A673 (cell line): ENCODE results near the gene ROR1. TPM values are rescaled to one million over a fixed set of nuclear protein-coding genes. Genes with fewer than 3 reads are reported as not detected.

Source experiments
- BruUV-seq: library from RNA; stranded (reverse); fragments of 400-500 nt; replicated peaks from 2 replicates; lab custom pipeline; 2021; lab: Mats Ljungman, UMichigan
- CTCF ChIA-PET: fragments of 300-600 bp; sonication (Branson Sonifier 250); formaldehyde crosslinking; loops from one replicate; lab custom pipeline; 2022; ENCODE audit warnings: antibody characterized with exemption; lab: Charles Lee
- POLR2A ChIA-PET: fragments of 300-600 bp; sonication (Branson Sonifier 250); formaldehyde crosslinking; loops from one replicate; lab custom pipeline; 2022; ENCODE audit warnings: antibody characterized with exemption; ENCODE audit not compliant: low non-redundant PET; lab: Charles Lee
- DNase-seq: peaks from one replicate; pipeline ENCODE4 v3.0.0-alpha.2; 2015; ENCODE audit warnings: low spot score
- H3K27ac ChIP-seq: fragments of 200-600 bp; sonication (generic); 2 replicates; pipeline ENCODE4 v1.5.1; 2016; ENCODE audit warnings: mixed run types, low read depth, mild to moderate bottlenecking, mixed read lengths, antibody characterized with exemption, low read length; ENCODE audit not compliant: poor library complexity, severe bottlenecking
- H3K27me3 ChIP-seq: fragments of 200-600 bp; sonication (generic); replicated peaks from 2 replicates; pipeline ENCODE4 v1.6.1; 2017; ENCODE audit warnings: mixed run types, low read depth, mild to moderate bottlenecking, mixed read lengths, antibody characterized with exemption, low read length; ENCODE audit not compliant: insufficient read depth, poor library complexity
- H3K36me3 ChIP-seq: fragments of 200-600 bp; sonication (generic); 2 replicates; pipeline ENCODE4 v1.6.1; 2016; ENCODE audit warnings: mixed run types, mild to moderate bottlenecking, mixed read lengths, antibody characterized with exemption, low read length; ENCODE audit not compliant: insufficient read depth, poor library complexity, severe bottlenecking
- H3K4me1 ChIP-seq: fragments of 200-600 bp; sonication (generic); 2 replicates; pipeline ENCODE4 v1.6.1; 2017; ENCODE audit warnings: mixed run types, mild to moderate bottlenecking, mixed read lengths, antibody characterized with exemption, low read length; ENCODE audit not compliant: insufficient read depth, poor library complexity, severe bottlenecking
- H3K4me3 ChIP-seq: fragments of 200-600 bp; sonication (generic); 2 replicates; pipeline ENCODE4 v1.5.1; 2016; ENCODE audit warnings: low read depth, mixed run types, mild to moderate bottlenecking, mixed read lengths, low read length; ENCODE audit not compliant: poor library complexity, severe bottlenecking
- H3K9me3 ChIP-seq: fragments of 200-600 bp; sonication (generic); 2 replicates; pipeline ENCODE4 v1.6.1; 2016; ENCODE audit warnings: mixed run types, low read depth, mild to moderate bottlenecking, mixed read lengths, antibody characterized with exemption, low read length; ENCODE audit not compliant: poor library complexity, severe bottlenecking
- CTCF ChIP-seq: fragments of 300-800, 200-600 bp; sonication (generic); conservative IDR thresholded peaks from 2 replicates; pipeline ENCODE4 v1.5.1; 2017; ENCODE audit warnings: low read depth, mild to moderate bottlenecking, antibody characterized with exemption, low read length, moderate library complexity, mixed read lengths
- EZH2 ChIP-seq: fragments of 200-600 bp; sonication (generic); IDR thresholded peaks from 2 replicates; pipeline ENCODE4 v1.6.1; 2017; ENCODE audit warnings: borderline replicate concordance, low read depth, mild to moderate bottlenecking, mixed read lengths, antibody characterized with exemption, low read length; ENCODE audit not compliant: poor library complexity, severe bottlenecking
- intact Hi-C: fragments of 100-400 bp; cut with micrococcal nuclease; formaldehyde crosslinking; loops from one replicate; pipeline ENCODE4 v1.10.0; 2022; ENCODE audit not compliant: unreplicated experiment
- total RNA-seq: library from RNA; stranded (reverse); gene quantifications from 2 replicates; pipeline ENCODE4 v1.2.3, GENCODE V29; 2021

The ROR1 gene
- total RNA-seq, 1 experiment from 2014 or later = 7.4 TPM

DNA sequence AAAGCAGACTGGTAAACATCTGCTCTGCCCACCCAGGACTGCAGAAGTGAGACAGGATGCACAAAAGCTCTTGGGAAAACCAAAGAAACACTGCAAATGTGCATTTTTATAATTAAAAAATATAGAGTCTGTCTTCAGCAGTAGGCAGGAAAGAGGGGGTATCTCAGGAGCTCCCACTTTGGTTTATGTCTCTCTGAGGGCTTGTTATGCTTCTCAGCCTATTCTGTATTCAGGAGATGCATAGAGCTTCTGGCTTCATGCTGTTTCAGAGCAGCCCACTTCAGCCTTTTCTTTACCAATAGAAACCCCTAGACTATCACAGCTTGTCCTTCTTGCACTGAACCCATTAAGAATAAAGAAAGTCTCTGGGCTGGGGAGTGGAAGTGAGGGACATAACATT, 148.0 kb downstream of the ROR1 start:
- intact Hi-C loops = loop anchor here (2.0 kb wide), 1 partner anchor 215 kb away; no protein-coding TSS in a partner anchor
- DNase-seq = no peak
- H3K4me3 ChIP-seq = no peak overlapping the region
- H3K4me1 ChIP-seq = peaks cover 25% of the 10 kb centered on the region
- ChIA-PET CTCF (no interaction called here), POLR2A (no interaction called here)
- no peak for TF ChIP-seq CTCF
- TF ChIP-seq EZH2 = no peak
- H3K27me3 ChIP-seq = no peaks in the 10 kb centered on the region
- no TSS peak for BruUV-seq
- no peaks in the 10 kb centered on the region for H3K9me3 ChIP-seq
- H3K27ac ChIP-seq = no peak overlapping the region
- no peaks in the 10 kb centered on the region for H3K36me3 ChIP-seq

GRCh38 chr1:63922848-63923247, 149.0 kb downstream of the ROR1 start:
- Histone ChIP-seq H3K9me3 (no peaks in the 10 kb centered on the region), H3K4me3 (no peak overlapping the region), H3K27me3 (no peaks in the 10 kb centered on the region), H3K27ac (no peak overlapping the region), H3K4me1 (peaks cover 25% of the 10 kb centered on the region), H3K36me3 (no peaks in the 10 kb centered on the region)
- intact Hi-C loops = no loop called here
- no TSS peak for BruUV-seq
- POLR2A ChIA-PET = interaction anchor here (0.6 kb wide), 1 partner anchor 27 kb away, joined by 6 read pairs; no protein-coding TSS in a partner anchor
- CTCF ChIA-PET = no interaction called here
- DNase-seq = no peak
- TF ChIP-seq CTCF (no peak), EZH2 (no peak)

GRCh38 chr1:63923302-63923701, 149.5 kb downstream of the ROR1 start:
- H3K27me3 ChIP-seq = no peaks in the 10 kb centered on the region
- H3K27ac ChIP-seq = no peak overlapping the region
- DNase-seq = no peak
- H3K4me1 ChIP-seq = peaks cover 24% of the 10 kb centered on the region
- intact Hi-C loops = no loop called here
- POLR2A ChIA-PET = no interaction called here
- CTCF ChIA-PET = no interaction called here
- TF ChIP-seq EZH2 = no peak
- no peak for TF ChIP-seq CTCF
- BruUV-seq = no TSS peak
- no peaks in the 10 kb centered on the region for H3K36me3 ChIP-seq
- H3K4me3 ChIP-seq = no peak overlapping the region
- H3K9me3 ChIP-seq = no peaks in the 10 kb centered on the region
